Heart left ventricle (tissue), 13 donors: ENCODE results near the gene CHMP2A.

ENCODE experiments used
- CTCF ChIP-seq, 12 donors: fragments of 200-600 bp; sonication (generic) in 4 of 12; IDR thresholded peaks; one replicate each; pipeline versions ENCODE4 v1.5.0 to v1.8.0; 2018 to 2022; ENCODE audit warnings: antibody characterized with exemption in 12 of 12, mild to moderate bottlenecking in 5 of 12
- POLR2A ChIP-seq, 2 donors: fragments of 450-650 bp; IDR thresholded peaks; one replicate each; pipeline ENCODE4 v1.6.1; 2017; ENCODE audit warnings: antibody characterized with exemption in 2 of 2, mild to moderate bottlenecking in 2 of 2, moderate library complexity in 2 of 2
- donor health status: ischemic (EF 13 %, LVEDD 7.1; RV severe dilation, severe dysfunction).
- donor health status: DM: no; HTN: yes; CAD: no.
- donor health status: DM: no; HTN: no; CAD: no.
- donor health status: ischemic (EF 25% LVEDD 6.9; RV normal size, moderate dysfunction).
- donor health status: ischemic (EF 25% LVEDD 5.7; RV mildly dilated, moderate dysfunction).
- donor health status: ischemic (EF 35%, LVEDD 5.7; RV mildly dilated, moderate dysfunction).
- donor health status: nonischemic (EF 11% LVEDD 7.7; RV severe dilation, severe dysfunction).
- donor health status: DM: yes; HTN: yes; CAD: no.
- donor health status: PGD.
- donor health status: ischemic (EF 29% LVEDD 5.4; RV normal size, mild dysfunction).
- donor health status: nonischemic (EF 23%, LVEDD 6.1; RV moderate dilation, normal function).

DNA sequence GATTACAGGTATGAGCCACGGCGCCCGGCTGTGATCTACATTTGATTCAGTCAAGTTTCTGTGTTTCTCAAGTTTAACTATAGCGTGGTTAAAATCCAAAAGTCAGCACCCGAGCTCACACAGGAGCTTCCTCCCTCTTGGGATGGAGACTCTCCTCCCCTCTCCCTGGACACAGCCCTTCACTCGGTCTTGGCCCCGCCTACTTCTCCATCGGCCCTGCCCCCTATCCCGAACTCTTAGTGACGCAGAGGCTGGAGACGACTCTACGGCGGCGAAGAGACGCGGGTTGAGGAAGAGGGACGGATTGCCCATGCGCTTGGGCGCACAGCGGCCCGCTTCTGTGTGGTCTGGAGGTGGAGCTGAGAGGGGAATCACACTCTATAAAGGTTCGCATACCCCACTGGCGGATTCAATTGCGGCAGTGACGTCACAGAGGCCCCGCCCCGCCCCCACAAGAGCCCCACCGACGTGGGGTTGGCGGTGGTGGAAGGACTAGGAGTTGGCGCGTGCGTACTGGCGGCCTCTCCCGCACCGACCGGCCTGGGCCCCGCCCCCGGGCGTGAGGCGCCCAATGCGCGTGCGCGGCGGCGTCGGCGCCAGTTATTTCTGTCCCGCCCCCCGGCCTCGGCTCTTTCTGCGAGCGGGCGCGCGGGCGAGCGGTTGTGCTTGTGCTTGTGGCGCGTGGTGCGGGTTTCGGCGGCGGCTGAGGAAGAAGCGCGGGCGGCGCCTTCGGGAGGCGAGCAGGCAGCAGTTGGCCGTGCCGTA is 10.9 kb downstream of the CHMP2A start, which contains the start of gene TRIM28:
- TF ChIP-seq CTCF (IDR thresholded peaks at IDR 0.05) (no peak), POLR2A (IDR thresholded peaks at IDR 0.05) (peak; percentile 55 to 96)
